ENCODE data around the gene NPIPB13. TPM values are rescaled to one million over a fixed set of nuclear protein-coding genes. Genes with fewer than 3 reads are reported as not detected.
"Not testable (repeated sequence)": the region's sequence is repeated elsewhere in the genome, so short reads cannot be mapped to it uniquely, and the experiment has no call there.

Gene NPIPB13
- total and polyA plus RNA-seq, 2 donors from 2014 or later = 1.2 to 20.5 TPM

- H3K27me3 ChIP-seq (ENCODE audit: control insufficient read depth, insufficient read depth, low read length); H3K9ac ChIP-seq (ENCODE audit: low read length in 3 of 3); H3K36me3 ChIP-seq (ENCODE audit: control insufficient read depth in 2 of 3, insufficient read depth in 3 of 3, low read length in 3 of 3); H3K9me3 ChIP-seq (ENCODE audit: control insufficient read depth in 2 of 3, insufficient read depth in 1 of 3, low read length in 3 of 3); H3K4me3 ChIP-seq (ENCODE audit: low read length in 3 of 3); H3K27ac ChIP-seq (ENCODE audit: low read depth in 2 of 2, low read length in 2 of 2); H3K4me1 ChIP-seq (ENCODE audit: control insufficient read depth in 2 of 3, insufficient read depth in 2 of 3, low read depth in 1 of 3, low read length in 3 of 3); FAIRE-seq; intact Hi-C loops (cut with DNase I): not testable (repeated sequence)
- peak in 1 of 5 donors; percentile 76 for DNase-seq
Measured at GRCh38 chr16:30205541-30206236, 42.6 kb downstream of the NPIPB13 start.

- H3K4me3 ChIP-seq (ENCODE audit: low read length in 3 of 3); intact Hi-C loops (cut with DNase I); FAIRE-seq; H3K9ac ChIP-seq (ENCODE audit: low read length in 3 of 3); H3K27me3 ChIP-seq (ENCODE audit: control insufficient read depth, insufficient read depth, low read length); H3K27ac ChIP-seq (ENCODE audit: low read depth in 2 of 2, low read length in 2 of 2); DNase-seq; H3K9me3 ChIP-seq (ENCODE audit: control insufficient read depth in 2 of 3, insufficient read depth in 1 of 3, low read length in 3 of 3); H3K4me1 ChIP-seq (ENCODE audit: control insufficient read depth in 2 of 3, insufficient read depth in 2 of 3, low read depth in 1 of 3, low read length in 3 of 3); H3K36me3 ChIP-seq (ENCODE audit: control insufficient read depth in 2 of 3, insufficient read depth in 3 of 3, low read length in 3 of 3): not testable (repeated sequence)
Measured at GRCh38 chr16:30199608-30200343, 48.5 kb downstream of the NPIPB13 start.

GRCh38 chr16:30199049-30199448 is 49.2 kb downstream of the NPIPB13 start, which contains the start of gene SULT1A3:
Gene SULT1A3, plus strand, starts transcription at chr16:30199255. Its CDS starts 1,474 bp downstream, at chr16:30200729.
- H3K27me3 ChIP-seq (ENCODE audit: control insufficient read depth, insufficient read depth, low read length); H3K4me1 ChIP-seq (ENCODE audit: control insufficient read depth in 2 of 3, insufficient read depth in 2 of 3, low read depth in 1 of 3, low read length in 3 of 3); FAIRE-seq; H3K9ac ChIP-seq (ENCODE audit: low read length in 3 of 3); H3K4me3 ChIP-seq (ENCODE audit: low read length in 3 of 3); H3K27ac ChIP-seq (ENCODE audit: low read depth in 2 of 2, low read length in 2 of 2); H3K9me3 ChIP-seq (ENCODE audit: control insufficient read depth in 2 of 3, insufficient read depth in 1 of 3, low read length in 3 of 3); DNase-seq; H3K36me3 ChIP-seq (ENCODE audit: control insufficient read depth in 2 of 3, insufficient read depth in 3 of 3, low read length in 3 of 3); intact Hi-C loops (cut with DNase I): not testable (repeated sequence)

Other genes starting within 250 kb of the NPIPB13 start
- gene DOC2A, start 237.5 kb downstream of the NPIPB13 start, total RNA-seq = 1.9 TPM
- gene DOC2A, start 237.5 kb downstream of the NPIPB13 start, polyA plus RNA-seq (ENCODE audit: insufficient read depth, low read depth, low replicate concordance) = 3.5 TPM
- gene C16orf92, start 225.3 kb downstream of the NPIPB13 start, total RNA-seq = not detected
- not detected for gene C16orf92, start 225.3 kb downstream of the NPIPB13 start, polyA plus RNA-seq (ENCODE audit: insufficient read depth, low read depth, low replicate concordance)
- not detected for gene TLCD3B, start 217.2 kb downstream of the NPIPB13 start, total RNA-seq
- gene TLCD3B, start 217.2 kb downstream of the NPIPB13 start, polyA plus RNA-seq (ENCODE audit: insufficient read depth, low read depth, low replicate concordance) = not detected
- gene ALDOA, start 182.7 kb downstream of the NPIPB13 start, total RNA-seq = 1,017 TPM
- gene ALDOA, start 182.7 kb downstream of the NPIPB13 start, polyA plus RNA-seq (ENCODE audit: insufficient read depth, low read depth, low replicate concordance) = 1,506 TPM
- gene PPP4C, start 172.5 kb downstream of the NPIPB13 start, total RNA-seq = 78.8 TPM
- 107 TPM for gene PPP4C, start 172.5 kb downstream of the NPIPB13 start, polyA plus RNA-seq (ENCODE audit: insufficient read depth, low read depth, low replicate concordance)
- 1.6 TPM for gene TBX6, start 156.6 kb downstream of the NPIPB13 start, total RNA-seq
- gene TBX6, start 156.6 kb downstream of the NPIPB13 start, polyA plus RNA-seq (ENCODE audit: insufficient read depth, low read depth, low replicate concordance) = 0.62 TPM
- 40.0 TPM for gene YPEL3, start 152.3 kb downstream of the NPIPB13 start, total RNA-seq
- gene YPEL3, start 152.3 kb downstream of the NPIPB13 start, polyA plus RNA-seq (ENCODE audit: insufficient read depth, low read depth, low replicate concordance) = 107 TPM
- 3.6 TPM for gene GDPD3, start 134.9 kb downstream of the NPIPB13 start, total RNA-seq
- gene GDPD3, start 134.9 kb downstream of the NPIPB13 start, polyA plus RNA-seq (ENCODE audit: insufficient read depth, low read depth, low replicate concordance) = 17.7 TPM
- gene MAPK3, start 125.3 kb downstream of the NPIPB13 start, total RNA-seq = 77.7 TPM
- 90.0 TPM for gene MAPK3, start 125.3 kb downstream of the NPIPB13 start, polyA plus RNA-seq (ENCODE audit: insufficient read depth, low read depth, low replicate concordance)
- gene CORO1A, start 64.9 kb downstream of the NPIPB13 start, total RNA-seq = 69.3 TPM
- gene CORO1A, start 64.9 kb downstream of the NPIPB13 start, polyA plus RNA-seq (ENCODE audit: insufficient read depth, low read depth, low replicate concordance) = 8.0 TPM
- 77.6 TPM for gene BOLA2B, start 54.8 kb downstream of the NPIPB13 start, total RNA-seq
- 177 TPM for gene BOLA2B, start 54.8 kb downstream of the NPIPB13 start, polyA plus RNA-seq (ENCODE audit: insufficient read depth, low read depth, low replicate concordance)
- 51.3 TPM for gene SLX1A, start 54.6 kb downstream of the NPIPB13 start, total RNA-seq
- 35.4 TPM for gene SLX1A, start 54.6 kb downstream of the NPIPB13 start, polyA plus RNA-seq (ENCODE audit: insufficient read depth, low read depth, low replicate concordance)
- gene SULT1A3, start 49.2 kb downstream of the NPIPB13 start, total RNA-seq = 19.8 TPM
- gene SULT1A3, start 49.2 kb downstream of the NPIPB13 start, polyA plus RNA-seq (ENCODE audit: insufficient read depth, low read depth, low replicate concordance) = 31.3 TPM
- 68.1 TPM for gene CD2BP2, start 106.8 kb upstream of the NPIPB13 start, total RNA-seq
- gene CD2BP2, start 106.8 kb upstream of the NPIPB13 start, polyA plus RNA-seq (ENCODE audit: insufficient read depth, low read depth, low replicate concordance) = 61.8 TPM
- gene TBC1D10B, start 122.0 kb upstream of the NPIPB13 start, total RNA-seq = 32.7 TPM
- gene TBC1D10B, start 122.0 kb upstream of the NPIPB13 start, polyA plus RNA-seq (ENCODE audit: insufficient read depth, low read depth, low replicate concordance) = 30.1 TPM
- not detected for gene MYL11, start 126.3 kb upstream of the NPIPB13 start, total RNA-seq
- gene MYL11, start 126.3 kb upstream of the NPIPB13 start, polyA plus RNA-seq (ENCODE audit: insufficient read depth, low read depth, low replicate concordance) = 2.3 TPM
- gene SEPTIN1, start 134.1 kb upstream of the NPIPB13 start, total RNA-seq = 12.8 TPM
- 5.0 TPM for gene SEPTIN1, start 134.1 kb upstream of the NPIPB13 start, polyA plus RNA-seq (ENCODE audit: insufficient read depth, low read depth, low replicate concordance)
- gene ZNF48, start 146.9 kb upstream of the NPIPB13 start, total RNA-seq = 9.7 TPM
- gene ZNF48, start 146.9 kb upstream of the NPIPB13 start, polyA plus RNA-seq (ENCODE audit: insufficient read depth, low read depth, low replicate concordance) = 6.9 TPM
- 7.8 TPM for gene ZNF771, start 159.1 kb upstream of the NPIPB13 start, total RNA-seq
- gene ZNF771, start 159.1 kb upstream of the NPIPB13 start, polyA plus RNA-seq (ENCODE audit: insufficient read depth, low read depth, low replicate concordance) = 14.8 TPM
- gene DCTPP1, start 181.6 kb upstream of the NPIPB13 start, total RNA-seq = 39.1 TPM
- gene DCTPP1, start 181.6 kb upstream of the NPIPB13 start, polyA plus RNA-seq (ENCODE audit: insufficient read depth, low read depth, low replicate concordance) = 64.7 TPM
- 82.3 TPM for gene SEPHS2, start 197.4 kb upstream of the NPIPB13 start, total RNA-seq
- gene SEPHS2, start 197.4 kb upstream of the NPIPB13 start, polyA plus RNA-seq (ENCODE audit: insufficient read depth, low read depth, low replicate concordance) = 137 TPM
- gene ITGAL, start 224.3 kb upstream of the NPIPB13 start, total RNA-seq = 19.6 TPM
- 0.56 TPM for gene ITGAL, start 224.3 kb upstream of the NPIPB13 start, polyA plus RNA-seq (ENCODE audit: insufficient read depth, low read depth, low replicate concordance)